ENCODE results near the gene STXBP5. TPM values are rescaled to one million over a fixed set of nuclear protein-coding genes. Genes with fewer than 3 reads are reported as not detected.

The STXBP5 gene
- total RNA-seq, 1 experiment from 2014 or later: 11.6 TPM

DNA sequence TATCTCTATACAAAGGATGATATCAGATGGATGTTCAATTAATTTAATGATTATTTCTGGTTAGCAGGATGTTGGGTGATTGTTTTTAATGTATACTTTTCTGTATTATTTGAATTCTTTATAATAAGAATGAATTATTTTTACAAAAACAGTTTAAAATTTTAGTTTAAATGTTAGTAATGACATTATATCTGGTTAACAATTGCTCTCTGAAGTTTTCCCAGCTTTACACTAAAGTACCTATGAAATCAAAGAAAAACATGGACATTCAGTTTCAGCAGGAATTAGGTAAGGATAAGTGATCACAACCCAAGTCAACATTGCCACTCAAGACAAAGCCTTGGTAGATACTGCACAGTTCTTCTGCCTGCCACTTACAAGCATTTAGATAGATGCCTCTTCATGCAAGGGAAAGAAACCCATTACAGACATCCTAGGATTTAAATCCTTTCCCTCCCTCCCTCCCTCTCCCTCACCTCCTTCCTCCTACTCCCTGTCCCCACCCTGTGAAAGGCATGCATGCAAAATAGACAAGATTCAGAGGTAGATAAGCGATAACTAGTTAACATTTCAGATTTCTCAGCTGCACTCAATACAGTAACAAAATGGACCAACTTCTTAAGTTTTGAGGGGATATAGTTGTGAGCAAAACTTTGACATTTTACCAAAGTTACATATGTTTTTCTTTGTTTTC is 143.8 kb downstream of the STXBP5 start:
- Histone ChIP-seq H2AFZ (ENCODE audit: low read length) (no peak overlapping the region), H3K56ac (ENCODE audit: insufficient read length, low read depth, low read length) (no peak overlapping the region), H3K79me2 (ENCODE audit: insufficient read depth, low read length) (no peaks in the 10 kb centered on the region), H3K79me1 (ENCODE audit: insufficient read depth, low read depth, low read length, poor library complexity, severe bottlenecking) (no peaks in the 10 kb centered on the region), H3K9ac (ENCODE audit: extremely low read depth, insufficient read length, low read length) (no peak overlapping the region), H3K14ac (ENCODE audit: insufficient read depth, low read length) (no peak overlapping the region), H3K18ac (ENCODE audit: insufficient read length, low read depth, low read length) (no peak overlapping the region), H2AK5ac (ENCODE audit: insufficient read length, low read length) (no peak overlapping the region), H4K20me1 (ENCODE audit: control insufficient read depth, insufficient read depth, insufficient read length) (no peaks in the 10 kb centered on the region), H3K4me2 (ENCODE audit: insufficient read depth, insufficient read length, low read length) (no peak overlapping the region), H3T11ph (ENCODE audit: low read length) (no peak overlapping the region), H4K91ac (ENCODE audit: insufficient read length, low read depth, low read length) (no peak overlapping the region), H3K4me1 (ENCODE audit: insufficient read depth, low read length) (no peaks in the 10 kb centered on the region), H2BK5ac (ENCODE audit: insufficient read length, low read length) (no peak overlapping the region), H2BK12ac (ENCODE audit: insufficient read length, low read depth, low read length) (no peak overlapping the region), H3K27ac (ENCODE audit: insufficient read length, low read depth, low read length) (no peak overlapping the region), H4K5ac (ENCODE audit: insufficient read length, low read depth, low read length) (no peak overlapping the region), H3K27me3 (ENCODE audit: insufficient read depth, low read length) (no peaks in the 10 kb centered on the region), H2BK20ac (ENCODE audit: low read depth, low read length, poor library complexity, severe bottlenecking) (no peak overlapping the region), H3K9me3 (ENCODE audit: control insufficient read depth, low read depth, low read length) (no peaks in the 10 kb centered on the region), H3K4ac (ENCODE audit: low read depth, low read length) (no peak overlapping the region), H4K8ac (replicated peaks; ENCODE audit: insufficient read length, low read depth, low read length) (no peak overlapping the region), H3K23ac (ENCODE audit: insufficient read length, low read depth, low read length) (no peak overlapping the region), H2BK15ac (ENCODE audit: low read depth, low read length) (no peak overlapping the region), H3K23me2 (ENCODE audit: insufficient read length, low read depth, low read length, poor library complexity, severe bottlenecking) (no peaks in the 10 kb centered on the region), H2BK120ac (ENCODE audit: low read depth, low read length, poor library complexity, severe bottlenecking) (no peak overlapping the region)
- no peaks in the 10 kb centered on the region for H3K9me3 Mint-ChIP-seq
- no CpG with 5 or more reads among the region's 1 CpG for WGBS (ENCODE audit: extremely low coverage, insufficient read length, low lambda C conversion rate)
- TF ChIP-seq, protein P1, sequence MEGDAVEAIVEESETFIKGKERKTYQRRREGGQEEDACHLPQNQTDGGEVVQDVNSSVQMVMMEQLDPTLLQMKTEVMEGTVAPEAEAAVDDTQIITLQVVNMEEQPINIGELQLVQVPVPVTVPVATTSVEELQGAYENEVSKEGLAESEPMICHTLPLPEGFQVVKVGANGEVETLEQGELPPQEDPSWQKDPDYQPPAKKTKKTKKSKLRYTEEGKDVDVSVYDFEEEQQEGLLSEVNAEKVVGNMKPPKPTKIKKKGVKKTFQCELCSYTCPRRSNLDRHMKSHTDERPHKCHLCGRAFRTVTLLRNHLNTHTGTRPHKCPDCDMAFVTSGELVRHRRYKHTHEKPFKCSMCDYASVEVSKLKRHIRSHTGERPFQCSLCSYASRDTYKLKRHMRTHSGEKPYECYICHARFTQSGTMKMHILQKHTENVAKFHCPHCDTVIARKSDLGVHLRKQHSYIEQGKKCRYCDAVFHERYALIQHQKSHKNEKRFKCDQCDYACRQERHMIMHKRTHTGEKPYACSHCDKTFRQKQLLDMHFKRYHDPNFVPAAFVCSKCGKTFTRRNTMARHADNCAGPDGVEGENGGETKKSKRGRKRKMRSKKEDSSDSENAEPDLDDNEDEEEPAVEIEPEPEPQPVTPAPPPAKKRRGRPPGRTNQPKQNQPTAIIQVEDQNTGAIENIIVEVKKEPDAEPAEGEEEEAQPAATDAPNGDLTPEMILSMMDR (conservative IDR thresholded peaks at IDR 0.05): no peak
- DNase-seq: no peak
- no peaks in the 10 kb centered on the region; a peak in 1 of 7 replicates for H3K36me3 Mint-ChIP-seq (ENCODE audit: insufficient read depth in 1 of 3, low read depth in 3 of 3)
- H3K4me1 Mint-ChIP-seq: no peaks in the 10 kb centered on the region
- H3K27me3 Mint-ChIP-seq (ENCODE audit: low read depth): no peaks in the 10 kb centered on the region
- no peak overlapping the region for H3K27ac Mint-ChIP-seq
- H3K4me3 Mint-ChIP-seq: no peak overlapping the region

Data from H9 (cell line).